ENCODE data around the gene FAM20C.
A peak's percentile ranks its signal among the peaks of the same experiment; 100 is the strongest.

The FAM20C gene

DNA sequence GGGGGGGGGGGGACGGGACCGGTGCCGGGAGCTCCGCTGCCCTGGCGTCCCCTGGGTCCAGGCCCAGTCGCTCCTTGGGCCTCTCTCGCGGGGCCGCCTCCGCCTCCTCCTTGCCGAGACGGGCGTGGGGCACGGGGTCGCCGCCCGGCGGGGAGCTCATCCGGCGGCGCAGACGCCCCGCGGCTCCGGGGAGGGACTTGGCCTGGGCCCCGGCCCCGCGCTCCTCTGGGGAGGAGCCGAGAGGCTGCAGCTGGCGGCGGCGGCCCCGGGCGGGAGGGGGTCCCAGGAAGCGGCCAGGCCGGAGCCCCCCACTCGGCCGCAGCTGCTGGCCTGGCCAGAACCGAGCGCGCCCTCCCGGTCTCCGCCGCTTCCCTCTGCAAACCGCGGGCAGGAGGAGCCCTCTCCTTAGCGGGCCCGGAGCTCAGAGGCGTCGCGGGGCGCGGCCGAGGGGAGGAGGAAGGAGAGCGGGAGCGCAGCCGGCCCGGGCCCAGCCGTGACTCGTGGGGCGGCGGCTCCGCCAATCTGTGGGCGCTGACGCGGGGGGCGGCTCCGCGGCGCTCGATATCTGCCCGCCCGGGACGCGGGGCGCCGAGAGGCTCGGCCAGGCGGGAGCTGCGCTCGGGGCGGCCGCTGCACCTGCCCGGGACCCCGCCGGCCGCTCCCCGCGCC, at the start of gene FAM20C:
Gene FAM20C, plus strand, starts transcription at position 591 of the 669 bp plus-strand sequence. CDS start 629 bp downstream, outside the sequence.
- DNase-seq (ENCODE audit: low spot score) = peak; percentile 4

DNA sequence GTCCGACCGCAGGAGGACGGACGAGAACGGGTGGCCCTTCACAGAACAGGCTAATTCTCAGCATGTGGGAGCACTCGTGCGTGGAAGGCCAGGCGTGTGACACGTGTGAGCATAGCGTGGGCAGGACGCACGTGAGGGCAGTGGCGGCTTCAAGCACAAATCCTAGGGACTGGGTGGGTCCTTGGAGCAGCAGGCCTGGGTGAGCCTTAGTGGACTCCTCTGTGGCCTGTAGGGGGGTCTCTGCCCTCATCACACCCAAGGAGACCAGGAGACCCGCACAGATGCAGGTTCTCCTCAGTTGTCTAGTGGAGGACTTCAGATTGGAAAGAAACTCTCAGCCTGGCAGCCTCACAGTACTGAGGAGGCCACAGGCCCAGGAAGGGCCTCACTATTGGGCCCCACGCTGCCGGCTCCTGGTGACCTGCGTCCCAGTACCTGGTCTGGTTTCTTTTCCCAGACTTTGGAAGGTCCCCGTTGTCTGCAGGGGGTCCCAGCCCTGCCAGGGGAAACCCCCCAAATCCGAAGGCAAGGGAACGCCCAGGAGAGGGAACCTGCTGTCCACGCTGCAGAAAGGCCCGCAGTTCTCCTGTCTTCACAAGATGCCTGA, 49.1 kb upstream of the FAM20C start:
- no peak for DNase-seq (ENCODE audit: low spot score)

- DNase-seq (ENCODE audit: low spot score) = no peak
Observed at GRCh38 chr7:143811-144453, 48.4 kb upstream of the FAM20C start.

DNA sequence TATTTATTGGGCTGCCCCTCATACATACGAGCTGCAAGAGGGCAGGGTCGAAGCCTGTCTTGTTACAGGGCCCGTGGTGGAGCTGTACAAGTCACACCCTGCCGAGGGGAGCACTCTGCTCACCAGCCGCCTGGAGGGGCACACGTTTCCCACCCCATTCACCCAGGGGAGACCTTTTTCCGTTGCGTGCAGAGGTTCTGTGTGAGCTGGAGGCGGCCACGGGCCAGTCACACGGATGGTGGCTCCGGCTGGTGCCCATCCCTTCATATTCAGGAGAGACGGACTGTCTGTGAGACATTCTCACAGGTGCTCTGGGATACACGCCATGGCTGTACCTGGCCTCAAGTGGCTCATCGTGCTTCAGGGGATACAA, 47.9 kb upstream of the FAM20C start:
- DNase-seq (ENCODE audit: low spot score) = no peak

- DNase-seq (ENCODE audit: low spot score) = no peak
Observed at GRCh38 chr7:145863-146262, 46.5 kb upstream of the FAM20C start.

GRCh38 chr7:148543-148931, 43.8 kb upstream of the FAM20C start:
- DNase-seq (ENCODE audit: low spot score) = no peak

DNA sequence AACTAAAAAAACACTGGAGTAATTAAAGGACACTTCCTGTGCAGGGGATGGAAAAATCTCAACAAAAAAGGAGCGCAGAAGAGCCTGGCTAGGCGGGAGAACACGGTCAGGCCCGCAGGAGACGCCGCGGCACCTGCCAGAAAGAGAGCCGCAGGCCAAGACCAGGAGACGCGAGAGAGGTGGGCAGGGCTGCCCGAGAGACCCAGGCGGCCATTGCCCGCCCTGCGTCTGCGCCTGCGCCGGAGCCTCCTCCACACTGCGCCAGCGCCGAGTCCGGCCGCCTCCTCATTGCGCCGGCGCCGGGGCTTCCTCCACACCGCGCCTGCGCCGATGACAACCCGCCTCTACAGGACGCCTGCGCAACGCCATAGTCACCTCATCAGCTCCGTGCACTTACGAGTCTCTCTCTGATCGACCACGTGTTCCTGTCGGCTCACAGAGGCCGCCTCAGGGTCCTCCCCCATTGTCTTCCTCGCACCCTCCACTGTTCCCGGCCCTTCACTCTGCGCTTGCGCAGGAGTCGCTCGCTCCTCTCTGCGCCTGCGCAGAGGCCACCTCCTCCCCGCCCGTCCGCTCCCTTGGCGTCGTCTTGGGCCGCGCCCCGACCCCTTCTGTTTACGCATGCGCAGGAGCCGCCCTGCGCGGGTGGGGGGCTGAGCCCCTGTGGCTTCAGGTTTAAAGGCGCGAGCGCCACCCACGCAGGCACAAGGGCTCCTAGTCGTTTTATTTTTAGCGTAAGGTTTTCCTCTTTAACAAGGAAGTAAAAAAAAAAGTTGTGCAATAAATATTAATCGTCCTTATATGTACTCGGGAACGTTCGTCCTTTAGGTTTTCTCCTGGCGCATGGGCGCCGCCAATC, 43.2 kb upstream of the FAM20C start:
- DNase-seq (ENCODE audit: low spot score) = peak; percentile 96

GRCh38 chr7:149791-150636, 42.4 kb upstream of the FAM20C start:
- DNase-seq (ENCODE audit: low spot score) = peak; percentile 15

- DNase-seq (ENCODE audit: low spot score) = no peak
Observed at GRCh38 chr7:150811-151221, 41.6 kb upstream of the FAM20C start.

- DNase-seq (ENCODE audit: low spot score) = no peak
Observed at GRCh38 chr7:151346-152050, 40.9 kb upstream of the FAM20C start.

DNA sequence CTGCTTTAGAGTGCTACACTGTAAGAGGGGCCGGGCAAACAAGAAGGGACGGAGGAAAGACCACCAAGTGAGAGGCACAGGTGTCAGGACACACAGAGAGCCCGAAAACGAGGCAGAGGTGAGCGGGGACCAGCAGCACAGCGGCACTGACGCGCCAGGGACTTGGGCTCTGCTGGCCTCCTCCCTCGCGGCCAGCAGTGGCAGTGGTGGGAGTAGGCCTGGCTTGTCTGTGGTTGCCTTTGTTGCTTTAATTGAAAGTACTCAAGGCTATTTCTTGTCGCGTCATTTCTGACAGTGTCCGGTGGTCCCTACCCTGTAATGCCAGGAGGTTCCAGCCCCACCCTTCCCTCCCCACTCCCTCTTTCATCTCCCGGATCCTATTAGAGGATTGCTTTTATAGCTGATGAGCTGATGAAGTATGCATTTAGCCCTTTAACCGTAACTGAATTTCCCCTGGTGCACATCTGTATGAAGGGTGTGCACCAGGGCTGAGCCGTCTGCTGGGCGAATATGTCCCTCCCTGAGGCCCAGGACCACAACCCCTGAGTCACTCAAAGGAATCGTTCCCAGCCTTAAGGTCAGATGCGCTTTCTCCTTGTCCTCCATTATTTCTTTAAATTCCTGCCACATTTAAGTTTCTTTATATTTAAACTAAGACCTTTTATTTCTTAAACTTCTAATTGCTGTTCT, 39.5 kb upstream of the FAM20C start:
- DNase-seq (ENCODE audit: low spot score) = no peak

- no peak for DNase-seq (ENCODE audit: low spot score)
Observed at GRCh38 chr7:153604-154003, 38.8 kb upstream of the FAM20C start.

DNA sequence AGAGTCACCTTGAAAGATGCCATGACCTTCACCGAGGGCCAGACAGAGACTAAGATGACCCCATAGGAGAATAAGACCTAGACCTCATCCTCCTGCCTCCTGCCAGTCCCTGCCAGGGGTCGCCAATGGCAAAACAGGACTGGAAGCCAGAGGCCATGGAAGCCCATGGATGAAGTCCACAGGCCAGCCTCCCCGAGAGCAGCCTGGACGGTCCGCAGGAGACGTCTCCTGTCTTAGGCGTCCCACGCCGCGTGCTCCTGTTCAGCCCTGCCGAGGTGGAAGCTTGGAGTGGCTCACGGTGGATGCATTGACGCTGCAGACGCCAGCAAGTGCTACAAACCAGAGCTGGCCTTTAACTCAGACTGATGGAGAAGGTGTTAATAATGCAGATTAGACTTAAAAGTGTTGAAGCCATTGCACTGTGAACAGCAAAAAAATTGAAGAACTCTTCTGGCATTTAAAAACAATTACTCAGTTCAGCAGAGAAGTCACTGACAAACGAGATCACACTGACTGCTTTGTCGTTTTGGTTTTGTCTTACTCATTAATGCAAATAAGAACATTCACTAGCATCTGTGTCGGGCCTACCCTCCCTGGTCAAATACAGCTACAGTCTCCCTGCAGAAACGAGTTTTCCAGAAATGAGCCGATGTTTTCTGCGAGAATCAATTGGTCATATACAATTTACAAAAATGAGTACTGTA, 38.1 kb upstream of the FAM20C start:
- DNase-seq (ENCODE audit: low spot score) = no peak

GRCh38 chr7:155469-155900, 36.9 kb upstream of the FAM20C start:
- no peak for DNase-seq (ENCODE audit: low spot score)

- no peak for DNase-seq (ENCODE audit: low spot score)
Observed at GRCh38 chr7:156111-157007, 36.0 kb upstream of the FAM20C start.

DNA sequence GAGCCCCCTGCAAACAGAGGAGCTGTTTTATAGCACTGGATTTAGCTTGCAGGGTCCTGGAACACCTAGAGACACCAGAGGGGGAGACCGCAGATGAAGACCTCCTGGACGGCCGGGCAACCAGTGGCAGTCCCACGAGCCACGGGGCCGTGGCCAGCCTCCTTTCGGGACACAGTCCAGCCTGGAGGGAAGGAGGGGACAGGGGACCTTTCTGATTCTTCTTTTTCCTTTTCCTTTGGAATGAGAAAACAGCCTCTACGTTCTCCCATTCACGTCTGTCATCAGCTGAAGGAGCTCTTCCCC, 35.4 kb upstream of the FAM20C start:
- DNase-seq (ENCODE audit: low spot score) = no peak

GRCh38 chr7:157771-158625, 34.4 kb upstream of the FAM20C start:
- no peak for DNase-seq (ENCODE audit: low spot score)

- DNase-seq (ENCODE audit: low spot score) = no peak
Observed at GRCh38 chr7:158771-159170, 33.6 kb upstream of the FAM20C start.
